Measurements from ENCODE around the gene LPAR1. TPM values are rescaled to one million over a fixed set of nuclear protein-coding genes. Genes with fewer than 3 reads are reported as not detected.

Gene LPAR1
- polyA plus RNA-seq, 1 experiment = 581 TPM

GRCh38 chr9:110911659-110912418 lies 126.4 kb downstream of the LPAR1 start:
- DNase-seq (ENCODE audit: low read depth, low spot score) = no peak
- CTCF ChIA-PET = no interaction called here

GRCh38 chr9:110908894-110909293 lies 129.4 kb downstream of the LPAR1 start:
- DNase-seq (ENCODE audit: low read depth, low spot score) = no peak
- Histone ChIP-seq H3K9me3 (ENCODE audit: control insufficient read depth, insufficient read depth, low read length) (peaks cover 12% of the 10 kb centered on the region; the same call in 1 of the 2 replicates), H3K4me3 (ENCODE audit: low read depth, low read length) (no peak overlapping the region), H3K27ac (ENCODE audit: low read depth, low read length) (no peak overlapping the region), H3K27me3 (ENCODE audit: control insufficient read depth, insufficient read depth, low read length) (no peaks in the 10 kb centered on the region)
- TF ChIP-seq CTCF (IDR thresholded peaks at IDR 0.05; ENCODE audit: low read depth, low read length) = no peak
- ChIA-PET CTCF (no interaction called here), POLR2A (no interaction called here)

More at GRCh38 chr9:110911659-110912418, 126.4 kb downstream of the LPAR1 start:
- Histone ChIP-seq H3K27ac (ENCODE audit: low read depth, low read length) (peak overlapping the region; percentile 75), H3K4me3 (ENCODE audit: low read depth, low read length) (no peak overlapping the region), H3K27me3 (ENCODE audit: control insufficient read depth, insufficient read depth, low read length) (no peaks in the 10 kb centered on the region), H3K9me3 (ENCODE audit: control insufficient read depth, insufficient read depth, low read length) (peaks cover 12% of the 10 kb centered on the region; the same call in 1 of the 2 replicates)
- no peak for TF ChIP-seq CTCF (IDR thresholded peaks at IDR 0.05; ENCODE audit: low read depth, low read length)
- POLR2A ChIA-PET = interaction anchor here (1.0 kb wide), 1 partner anchor 10 kb away, joined by 3 read pairs; no protein-coding TSS in a partner anchor

- ChIA-PET POLR2A (interaction anchor here (1.0 kb wide), 1 partner anchor 253 kb away, joined by 3 read pairs; no protein-coding TSS in a partner anchor), CTCF (no interaction called here)
- peak overlapping the region; percentile 58 for H3K27ac ChIP-seq (ENCODE audit: low read depth, low read length)
- no peak overlapping the region for H3K4me3 ChIP-seq (ENCODE audit: low read depth, low read length)
- no peak for DNase-seq (ENCODE audit: low read depth, low spot score)
- H3K27me3 ChIP-seq (ENCODE audit: control insufficient read depth, insufficient read depth, low read length) = no peaks in the 10 kb centered on the region
- TF ChIP-seq CTCF (IDR thresholded peaks at IDR 0.05; ENCODE audit: low read depth, low read length) = no peak
- H3K9me3 ChIP-seq (ENCODE audit: control insufficient read depth, insufficient read depth, low read length) = peaks cover 7% of the 10 kb centered on the region; the same call in 1 of the 2 replicates
Observed at GRCh38 chr9:110900917-110901316, 137.4 kb downstream of the LPAR1 start.

- Histone ChIP-seq H3K4me3 (ENCODE audit: low read depth, low read length) (no peak overlapping the region), H3K9me3 (ENCODE audit: control insufficient read depth, insufficient read depth, low read length) (peaks cover 7% of the 10 kb centered on the region; the same call in 1 of the 2 replicates), H3K27ac (ENCODE audit: low read depth, low read length) (no peak overlapping the region), H3K27me3 (ENCODE audit: control insufficient read depth, insufficient read depth, low read length) (no peaks in the 10 kb centered on the region)
- POLR2A ChIA-PET = interaction anchor here (1.0 kb wide), 1 partner anchor 253 kb away, joined by 3 read pairs; no protein-coding TSS in a partner anchor
- TF ChIP-seq CTCF (IDR thresholded peaks at IDR 0.05; ENCODE audit: low read depth, low read length) = no peak
- CTCF ChIA-PET = no interaction called here
- DNase-seq (ENCODE audit: low read depth, low spot score) = no peak
Observed at GRCh38 chr9:110900456-110900855, 137.8 kb downstream of the LPAR1 start.

- no peak for DNase-seq (ENCODE audit: low read depth, low spot score)
- CTCF ChIA-PET = interaction anchor here (1.2 kb wide), 1 partner anchor 22 kb away, joined by 3 read pairs; no protein-coding TSS in a partner anchor
- Histone ChIP-seq H3K9me3 (ENCODE audit: control insufficient read depth, insufficient read depth, low read length) (peaks cover 7% of the 10 kb centered on the region; the same call in 1 of the 2 replicates), H3K27me3 (ENCODE audit: control insufficient read depth, insufficient read depth, low read length) (no peaks in the 10 kb centered on the region), H3K4me3 (ENCODE audit: low read depth, low read length) (no peak overlapping the region), H3K27ac (ENCODE audit: low read depth, low read length) (no peak overlapping the region)
- POLR2A ChIA-PET = no interaction called here
- no peak for TF ChIP-seq CTCF (IDR thresholded peaks at IDR 0.05; ENCODE audit: low read depth, low read length)
Observed at GRCh38 chr9:110898866-110899265, 139.4 kb downstream of the LPAR1 start.

All from AG04450 (cell line).